Measurements from ENCODE around the gene SCN3A.

Gene SCN3A

GRCh38 chr2:165203689-165204559, at the start of gene SCN3A:
SCN3A (minus strand) TSS chr2:165204050; CDS start chr2:165176394, 27,656 bp downstream.
- DNase-seq = no peak

- no peak for DNase-seq
Observed at GRCh38 chr2:165253178-165253577, 49.3 kb upstream of the SCN3A start.

GRCh38 chr2:165251366-165251765, 47.5 kb upstream of the SCN3A start:
- no peak for DNase-seq

- no peak for DNase-seq
Observed at GRCh38 chr2:165248238-165248637, 44.4 kb upstream of the SCN3A start.

GRCh38 chr2:165245081-165245793, 41.4 kb upstream of the SCN3A start:
- DNase-seq = no peak

GRCh38 chr2:165240916-165241315, 37.1 kb upstream of the SCN3A start:
- DNase-seq = no peak

- DNase-seq = no peak
Observed at GRCh38 chr2:165239856-165240515, 36.1 kb upstream of the SCN3A start.

- DNase-seq = no peak
Observed at GRCh38 chr2:165239230-165239629, 35.4 kb upstream of the SCN3A start, which contains the start of gene SCN2A. SCN2A (plus strand) TSS chr2:165239414; CDS start chr2:165295824, 56,410 bp downstream.

- no peak for DNase-seq
Observed at GRCh38 chr2:165238295-165238694, 34.4 kb upstream of the SCN3A start.

- DNase-seq = no peak
Observed at GRCh38 chr2:165237056-165237455, 33.2 kb upstream of the SCN3A start.

- DNase-seq = no peak
Observed at GRCh38 chr2:165227571-165227970, 23.7 kb upstream of the SCN3A start.

GRCh38 chr2:165224941-165225340, 21.1 kb upstream of the SCN3A start:
- no peak for DNase-seq

GRCh38 chr2:165219481-165219880, 15.6 kb upstream of the SCN3A start:
- DNase-seq = no peak

- DNase-seq = no peak
Observed at GRCh38 chr2:165214093-165214492, 10.2 kb upstream of the SCN3A start.

- no peak for DNase-seq
Observed at GRCh38 chr2:165208094-165208493, 4.2 kb upstream of the SCN3A start.

GRCh38 chr2:165205865-165206264, 2.0 kb upstream of the SCN3A start:
- DNase-seq = no peak

- no peak for DNase-seq
Observed at GRCh38 chr2:165202239-165202638, 1.6 kb downstream of the SCN3A start.

- DNase-seq = no peak
Observed at GRCh38 chr2:165198181-165198580, 5.7 kb downstream of the SCN3A start.

GRCh38 chr2:165197346-165197745, 6.5 kb downstream of the SCN3A start:
- DNase-seq = no peak

- no peak for DNase-seq
Observed at GRCh38 chr2:165196411-165196810, 7.4 kb downstream of the SCN3A start.

- DNase-seq = no peak
Observed at GRCh38 chr2:165193178-165193777, 10.6 kb downstream of the SCN3A start.

GRCh38 chr2:165192729-165193128, 11.1 kb downstream of the SCN3A start:
- DNase-seq = no peak

- DNase-seq = no peak
Observed at GRCh38 chr2:165191096-165191728, 12.6 kb downstream of the SCN3A start.
